Measurements from ENCODE around the gene TMEM74B.
"Not testable (repeated sequence)": the region's sequence is repeated elsewhere in the genome, so short reads cannot be mapped to it uniquely, and the experiment has no call there.

Gene TMEM74B

GRCh38 chr20:1184638-1185315, at the start of gene TMEM74B:
TSS of gene TMEM74B (minus strand) at chr20:1184981. CDS start at chr20:1183801, 1,180 bp downstream.
- no peak for DNase-seq (ENCODE audit: low read depth in 2 of 2)

GRCh38 chr20:1232286-1233111, 47.7 kb upstream of the TMEM74B start:
- no peak for DNase-seq (ENCODE audit: low read depth in 2 of 2)

GRCh38 chr20:1229541-1229940, 44.8 kb upstream of the TMEM74B start:
- DNase-seq (ENCODE audit: low read depth in 2 of 2), result no peak

- DNase-seq (ENCODE audit: low read depth in 2 of 2), result peak; percentile 26 to 28
These were observed 41.2 kb upstream of the TMEM74B start, which contains the start of gene RAD21L1 for GRCh38 chr20:1225783-1226654. TSS of gene RAD21L1 (plus strand) at chr20:1226044. CDS start at chr20:1228454, 2,410 bp downstream.

GRCh38 chr20:1225263-1225782, 40.5 kb upstream of the TMEM74B start:
- no peak for DNase-seq (ENCODE audit: low read depth in 2 of 2)

GRCh38 chr20:1224205-1224890, 39.6 kb upstream of the TMEM74B start:
- no peak for DNase-seq (ENCODE audit: low read depth in 2 of 2)

- not testable (repeated sequence) for DNase-seq (ENCODE audit: low read depth in 2 of 2)
These were observed 38.0 kb upstream of the TMEM74B start for GRCh38 chr20:1222750-1223149.

- DNase-seq (ENCODE audit: low read depth in 2 of 2), result not testable (repeated sequence)
These were observed 32.0 kb upstream of the TMEM74B start for GRCh38 chr20:1216527-1217427.

GRCh38 chr20:1215386-1216170, 30.8 kb upstream of the TMEM74B start:
- no peak for DNase-seq (ENCODE audit: low read depth in 2 of 2)

- DNase-seq (ENCODE audit: low read depth in 2 of 2), result no peak
These were observed 30.1 kb upstream of the TMEM74B start for GRCh38 chr20:1214838-1215261.

- DNase-seq (ENCODE audit: low read depth in 2 of 2), result peak; percentile 7 to 13
These were observed 28.0 kb upstream of the TMEM74B start for GRCh38 chr20:1212607-1213396.

GRCh38 chr20:1212023-1212422, 27.2 kb upstream of the TMEM74B start:
- DNase-seq (ENCODE audit: low read depth in 2 of 2), result no peak

- no peak for DNase-seq (ENCODE audit: low read depth in 2 of 2)
These were observed 25.7 kb upstream of the TMEM74B start for GRCh38 chr20:1210501-1210900.

- no peak for DNase-seq (ENCODE audit: low read depth in 2 of 2)
These were observed 24.9 kb upstream of the TMEM74B start for GRCh38 chr20:1209447-1210387.

- no peak for DNase-seq (ENCODE audit: low read depth in 2 of 2)
These were observed 22.6 kb upstream of the TMEM74B start for GRCh38 chr20:1207293-1207878.

- DNase-seq (ENCODE audit: low read depth in 2 of 2), result no peak
These were observed 21.8 kb upstream of the TMEM74B start for GRCh38 chr20:1206366-1207148.

All from fibroblast of skin of left biceps (primary cell).